ENCODE measurements around the gene SAFB. TPM values are rescaled to one million over a fixed set of nuclear protein-coding genes. Genes with fewer than 3 reads are reported as not detected.

SAFB gene
- total RNA-seq, 1 experiment from 2014 or later: 143 TPM

- ATAC-seq: no peak
- H3K4me3 ChIP-seq (replicated peaks in 1 of 2; ENCODE audit: low read depth in 1 of 2, low read length in 2 of 2): no peak overlapping the region
- no peaks in the 10 kb centered on the region for H3K79me2 ChIP-seq (ENCODE audit: insufficient read depth, low read length)
- DNase-seq (ENCODE audit: low read depth, low spot score): no peak
- CTCF ChIA-PET: interaction anchor here (1.0 to 1.1 kb wide), 2 partner anchors 15 to 18 kb away, joined by 3 read pairs; no protein-coding TSS in a partner anchor
- H3K9me3 ChIP-seq (ENCODE audit: control insufficient read depth in 1 of 2, insufficient read depth in 1 of 2, low read depth in 1 of 2, low read length in 2 of 2): no peaks in the 10 kb centered on the region
- POLR2A ChIA-PET: no interaction called here
- H3K27ac ChIP-seq (ENCODE audit: low read depth, low read length): no peak overlapping the region
- no peaks in the 10 kb centered on the region for H4K20me1 ChIP-seq (ENCODE audit: insufficient read depth)
- no peaks in the 10 kb centered on the region for H3K27me3 ChIP-seq (ENCODE audit: insufficient read depth, low read length)
- H2AFZ ChIP-seq (ENCODE audit: low read depth, low read length, poor library complexity, severe bottlenecking): no peak overlapping the region
- H3K4me1 ChIP-seq (ENCODE audit: control insufficient read depth in 1 of 2, insufficient read depth in 2 of 2, low read length in 2 of 2): no peaks in the 10 kb centered on the region
- intact Hi-C loops (cut with micrococcal nuclease): no loop called here
- no peak overlapping the region for H3K4me2 ChIP-seq (ENCODE audit: low read length)
- TF ChIP-seq, protein P1, sequence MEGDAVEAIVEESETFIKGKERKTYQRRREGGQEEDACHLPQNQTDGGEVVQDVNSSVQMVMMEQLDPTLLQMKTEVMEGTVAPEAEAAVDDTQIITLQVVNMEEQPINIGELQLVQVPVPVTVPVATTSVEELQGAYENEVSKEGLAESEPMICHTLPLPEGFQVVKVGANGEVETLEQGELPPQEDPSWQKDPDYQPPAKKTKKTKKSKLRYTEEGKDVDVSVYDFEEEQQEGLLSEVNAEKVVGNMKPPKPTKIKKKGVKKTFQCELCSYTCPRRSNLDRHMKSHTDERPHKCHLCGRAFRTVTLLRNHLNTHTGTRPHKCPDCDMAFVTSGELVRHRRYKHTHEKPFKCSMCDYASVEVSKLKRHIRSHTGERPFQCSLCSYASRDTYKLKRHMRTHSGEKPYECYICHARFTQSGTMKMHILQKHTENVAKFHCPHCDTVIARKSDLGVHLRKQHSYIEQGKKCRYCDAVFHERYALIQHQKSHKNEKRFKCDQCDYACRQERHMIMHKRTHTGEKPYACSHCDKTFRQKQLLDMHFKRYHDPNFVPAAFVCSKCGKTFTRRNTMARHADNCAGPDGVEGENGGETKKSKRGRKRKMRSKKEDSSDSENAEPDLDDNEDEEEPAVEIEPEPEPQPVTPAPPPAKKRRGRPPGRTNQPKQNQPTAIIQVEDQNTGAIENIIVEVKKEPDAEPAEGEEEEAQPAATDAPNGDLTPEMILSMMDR (IDR thresholded peaks at IDR 0.05 in 2 of 3, conservative IDR thresholded peaks at IDR 0.05 in 1 of 3; ENCODE audit: borderline replicate concordance in 1 of 3, insufficient read depth in 1 of 3, low read depth in 2 of 3, low read length in 2 of 3): no peak
- no peak for TF ChIP-seq SIN3A (IDR thresholded peaks at IDR 0.05; ENCODE audit: low read depth)
- no peak for TF ChIP-seq CBX3 (IDR thresholded peaks at IDR 0.05; ENCODE audit: low read depth)
- BruUV-seq (replicated peaks): no TSS peak
- no peak overlapping the region for H3K9ac ChIP-seq (ENCODE audit: low read length)
- H3K9me2 ChIP-seq (ENCODE audit: insufficient read depth): no peaks in the 10 kb centered on the region
- H3K36me3 ChIP-seq (ENCODE audit: control insufficient read depth in 1 of 2, insufficient read depth in 2 of 2, low read length in 2 of 2): peaks cover 17 to 26% of the 10 kb centered on the region in 2 experiments; a peak in 3 of 4 replicates
- RAD21 ChIA-PET (ENCODE audit: low non-redundant PET in 1 of 2, low total read pairs in 2 of 2, uncharacterized antibody in 2 of 2, unreplicated experiment in 2 of 2): no interaction called here
These were observed 48.7 kb downstream of the SAFB start for GRCh38 chr19:5671600-5671999.

DNA sequence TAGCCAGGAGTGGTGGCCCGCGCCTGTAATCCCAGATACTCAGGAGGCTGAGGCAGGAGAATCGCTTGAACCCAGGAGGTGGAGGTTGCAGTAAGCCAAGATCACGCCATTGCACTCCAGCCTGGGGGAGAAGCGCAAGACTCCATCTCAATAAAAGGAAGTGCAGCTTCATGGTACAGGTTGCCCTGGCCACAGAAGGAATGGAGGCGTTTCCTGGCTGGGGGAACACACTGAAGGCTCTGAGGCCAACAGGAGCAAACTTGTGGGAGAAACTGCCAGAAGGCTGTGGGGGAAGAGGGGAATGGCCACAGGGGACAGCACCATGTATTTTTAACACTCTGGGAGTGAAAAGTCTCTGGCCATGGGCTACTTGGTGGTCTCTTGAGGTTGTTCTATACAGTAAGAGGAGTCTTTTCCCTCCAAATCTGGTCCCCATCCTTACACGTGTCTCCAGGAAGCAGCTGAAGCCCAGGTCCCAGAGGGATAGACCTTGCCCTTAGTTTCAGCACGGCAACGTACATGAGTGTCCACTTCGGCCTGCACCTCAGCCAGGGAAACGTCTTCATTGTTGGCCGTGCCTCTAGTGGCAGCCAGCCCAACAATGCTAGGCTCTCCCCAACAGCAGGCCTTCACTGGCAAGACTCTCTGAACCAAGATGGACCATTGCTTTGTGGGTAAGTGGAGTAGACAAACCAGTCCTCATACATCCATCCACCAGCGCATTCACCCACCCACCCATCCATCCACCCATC lies 50.0 kb downstream of the SAFB start:
- ChIA-PET CTCF (interaction anchor here (1.1 kb wide), 1 partner anchor 14 kb away, joined by 3 read pairs; no protein-coding TSS in a partner anchor), POLR2A (no interaction called here), RAD21 (ENCODE audit: low non-redundant PET in 1 of 2, low total read pairs in 2 of 2, uncharacterized antibody in 2 of 2, unreplicated experiment in 2 of 2) (no interaction called here)
- H3K4me1 ChIP-seq (ENCODE audit: control insufficient read depth in 1 of 2, insufficient read depth in 2 of 2, low read length in 2 of 2): no peaks in the 10 kb centered on the region
- no peaks in the 10 kb centered on the region for H4K20me1 ChIP-seq (ENCODE audit: insufficient read depth)
- H3K9me2 ChIP-seq (ENCODE audit: insufficient read depth): no peaks in the 10 kb centered on the region
- no peak overlapping the region for H3K4me2 ChIP-seq (ENCODE audit: low read length)
- no peaks in the 10 kb centered on the region for H3K79me2 ChIP-seq (ENCODE audit: insufficient read depth, low read length)
- no peak for DNase-seq (ENCODE audit: low read depth, low spot score)
- H3K9ac ChIP-seq (ENCODE audit: low read length): no peak overlapping the region
- no peak overlapping the region for H3K4me3 ChIP-seq (replicated peaks in 1 of 2; ENCODE audit: low read depth in 1 of 2, low read length in 2 of 2)
- no peak overlapping the region for H3K27ac ChIP-seq (ENCODE audit: low read depth, low read length)
- TF ChIP-seq ZFX (IDR thresholded peaks at IDR 0.05) (no peak), ZNF274 (IDR thresholded peaks at IDR 0.05; ENCODE audit: low read depth, low read length) (no peak)
- no peak for ATAC-seq
- no TSS peak for BruUV-seq (replicated peaks)
- H2AFZ ChIP-seq (ENCODE audit: low read depth, low read length, poor library complexity, severe bottlenecking): no peak overlapping the region
- intact Hi-C loops (cut with micrococcal nuclease): no loop called here
- no peaks in the 10 kb centered on the region for H3K27me3 ChIP-seq (ENCODE audit: insufficient read depth, low read length)
- H3K36me3 ChIP-seq (ENCODE audit: control insufficient read depth in 1 of 2, insufficient read depth in 2 of 2, low read length in 2 of 2): peaks cover 7 to 13% of the 10 kb centered on the region in 2 experiments; a peak in 3 of 4 replicates
- no peaks in the 10 kb centered on the region for H3K9me3 ChIP-seq (ENCODE audit: control insufficient read depth in 1 of 2, insufficient read depth in 1 of 2, low read depth in 1 of 2, low read length in 2 of 2)
